Measurements from ENCODE around the gene TBC1D1.

The TBC1D1 gene

DNA sequence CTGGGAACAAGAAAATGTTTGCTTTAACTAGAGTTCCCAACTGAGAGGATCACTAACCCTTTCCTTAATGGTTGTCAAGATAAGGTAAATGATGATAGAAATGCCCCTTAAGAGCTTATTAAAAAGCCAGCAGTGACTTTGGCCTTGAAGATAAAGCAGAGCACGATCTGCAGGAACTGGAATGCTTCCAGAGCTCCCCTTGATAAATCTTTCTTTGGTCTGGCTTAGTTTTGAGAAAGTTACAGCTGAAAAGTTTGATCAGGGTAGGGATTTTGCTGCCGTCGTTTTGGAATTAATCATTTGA, 133.3 kb downstream of the TBC1D1 start (continued):
- TF ChIP-seq ZNF423 (tag by site-specific recombination; IDR thresholded peaks at IDR 0.05) = peak; percentile 54
- TF ChIP-seq FEZF1 (tag by site-specific recombination; IDR thresholded peaks at IDR 0.05) = peak; percentile 96
- TF ChIP-seq RBAK (tag by site-specific recombination; IDR thresholded peaks at IDR 0.05) = no peak
- 0 out of 2 replicates have a peak, but pooled peaks have one; percentile 42 for TF ChIP-seq KLF10 (tag by site-specific recombination; IDR thresholded peaks at IDR 0.05)
- peak; percentile 95; the same call in 1 of the 2 replicates for TF ChIP-seq ZSCAN30 (tag by site-specific recombination; IDR thresholded peaks at IDR 0.05)
- TF ChIP-seq MZF1 (tag by site-specific recombination; IDR thresholded peaks at IDR 0.05; ENCODE audit: borderline replicate concordance) = peak; percentile 51; the same call in 1 of the 2 replicates
- peak; percentile 58; the same call in 1 of the 2 replicates for TF ChIP-seq ZNF18 (tag by site-specific recombination; IDR thresholded peaks at IDR 0.05)
- TF ChIP-seq, protein P1, sequence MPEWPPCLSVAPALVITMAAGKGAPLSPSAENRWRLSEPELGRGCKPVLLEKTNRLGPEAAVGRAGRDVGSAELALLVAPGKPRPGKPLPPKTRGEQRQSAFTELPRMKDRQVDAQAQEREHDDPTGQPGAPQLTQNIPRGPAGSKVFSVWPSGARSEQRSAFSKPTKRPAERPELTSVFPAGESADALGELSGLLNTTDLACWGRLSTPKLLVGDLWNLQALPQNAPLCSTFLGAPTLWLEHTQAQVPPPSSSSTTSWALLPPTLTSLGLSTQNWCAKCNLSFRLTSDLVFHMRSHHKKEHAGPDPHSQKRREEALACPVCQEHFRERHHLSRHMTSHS (tag by site-specific recombination; IDR thresholded peaks at IDR 0.05) = peak; percentile 76; the same call in 1 of the 2 replicates
- peak; percentile 92 for TF ChIP-seq IKZF3 (tag by site-specific recombination; IDR thresholded peaks at IDR 0.05)
- TF ChIP-seq KLF7 (tag by site-specific recombination; IDR thresholded peaks at IDR 0.05; ENCODE audit: borderline replicate concordance) = peak; percentile 27; the same call in 1 of the 2 replicates
- TF ChIP-seq ZNF157 (tag by site-specific recombination; IDR thresholded peaks at IDR 0.05) = no peak
- 0 out of 2 replicates have a peak, but pooled peaks have one; percentile 72 for TF ChIP-seq TRIM28 (IDR thresholded peaks at IDR 0.05; ENCODE audit: borderline replicate concordance, low read length)
- TF ChIP-seq ZIC2 (tag by site-specific recombination; IDR thresholded peaks at IDR 0.05) = peak; percentile 83
- peak; percentile 46; the same call in 1 of the 2 replicates for TF ChIP-seq ZNF629 (tag by site-specific recombination; IDR thresholded peaks at IDR 0.05)
- TF ChIP-seq ZNF302 (tag by site-specific recombination; IDR thresholded peaks at IDR 0.05; ENCODE audit: low read depth) = no peak
- TF ChIP-seq GLI2 (tag by site-specific recombination; IDR thresholded peaks at IDR 0.05; ENCODE audit: borderline replicate concordance, low read depth) = peak; percentile 58; the same call in 1 of the 2 replicates
- 0 out of 2 replicates have a peak, but pooled peaks have one; percentile 33 for TF ChIP-seq BCL6B (tag by site-specific recombination; IDR thresholded peaks at IDR 0.05)
- no peak for TF ChIP-seq ZNF660 (tag by site-specific recombination; IDR thresholded peaks at IDR 0.05)
- TF ChIP-seq GFI1B (tag by site-specific recombination; IDR thresholded peaks at IDR 0.05) = peak; percentile 76
- TF ChIP-seq ZNF174 (tag by site-specific recombination; IDR thresholded peaks at IDR 0.05) = no peak
- 0 out of 2 replicates have a peak, but pooled peaks have one; percentile 3 for TF ChIP-seq ZNF664 (tag by site-specific recombination; IDR thresholded peaks at IDR 0.05)
- TF ChIP-seq ZNF701 (tag by site-specific recombination; IDR thresholded peaks at IDR 0.05) = no peak
- peak; percentile 44; the same call in 1 of the 2 replicates for TF ChIP-seq ZNF19 (tag by site-specific recombination; IDR thresholded peaks at IDR 0.05; ENCODE audit: low read depth)
- no peak for TF ChIP-seq ZNF398 (tag by site-specific recombination; IDR thresholded peaks at IDR 0.05)
- TF ChIP-seq PRDM10 (tag by site-specific recombination; IDR thresholded peaks at IDR 0.05) = peak; percentile 45; the same call in 1 of the 2 replicates
- TF ChIP-seq KLF16 (tag by site-specific recombination; IDR thresholded peaks at IDR 0.05) = no peak
- TF ChIP-seq SCRT1 (tag by site-specific recombination; IDR thresholded peaks at IDR 0.05; ENCODE audit: borderline replicate concordance) = peak; percentile 38; the same call in 1 of the 2 replicates
- no peak for TF ChIP-seq ZNF426 (tag by site-specific recombination; IDR thresholded peaks at IDR 0.05)
- peak; percentile 98 for TF ChIP-seq ZNF843 (tag by site-specific recombination; IDR thresholded peaks at IDR 0.05)
- TF ChIP-seq ZNF777 (tag by site-specific recombination; IDR thresholded peaks at IDR 0.05; ENCODE audit: borderline replicate concordance) = no peak
- no peak for TF ChIP-seq ZNF645 (tag by site-specific recombination; IDR thresholded peaks at IDR 0.05)
